ENCODE measurements around the gene PRDM9.

Gene PRDM9

GRCh38 chr5:23461576-23461975, 45.8 kb upstream of the PRDM9 start:
- Histone ChIP-seq H3K36me3 (ENCODE audit: control insufficient read depth, low read length) (no peaks in the 10 kb centered on the region), H3K9me3 (ENCODE audit: control insufficient read depth, insufficient read depth, low read length) (no peaks in the 10 kb centered on the region; the same call in 1 of the 2 replicates), H3K4me3 (ENCODE audit: low read length) (no peak overlapping the region), H3K79me2 (ENCODE audit: control insufficient read depth, low read length) (no peaks in the 10 kb centered on the region), H3K27ac (ENCODE audit: low read depth, low read length) (no peak overlapping the region), H3K9me2 (replicated peaks; ENCODE audit: control insufficient read depth, low read length) (no peaks in the 10 kb centered on the region), H3F3A (ENCODE audit: control insufficient read depth, insufficient read depth) (no peaks in the 10 kb centered on the region), H3K27me3 (ENCODE audit: control insufficient read depth, low read length) (no peaks in the 10 kb centered on the region), H4K20me1 (ENCODE audit: control insufficient read depth, insufficient read depth, low read depth, low read length) (no peaks in the 10 kb centered on the region), H3K4me2 (ENCODE audit: low read length) (no peak overlapping the region), H3K4me1 (ENCODE audit: control insufficient read depth, low read length) (no peaks in the 10 kb centered on the region)
- TF ChIP-seq EZH2phosphoT487 (IDR thresholded peaks at IDR 0.05; ENCODE audit: borderline replicate concordance, low read length), result no peak
- no peak for TF ChIP-seq CTCF (IDR thresholded peaks at IDR 0.05; ENCODE audit: low read depth, low read length, poor library complexity, severe bottlenecking)

- Histone ChIP-seq H3K9me2 (replicated peaks; ENCODE audit: control insufficient read depth, low read length) (no peaks in the 10 kb centered on the region), H3K36me3 (ENCODE audit: control insufficient read depth, low read length) (no peaks in the 10 kb centered on the region), H3K79me2 (ENCODE audit: control insufficient read depth, low read length) (no peaks in the 10 kb centered on the region)
These were observed 41.0 kb upstream of the PRDM9 start for GRCh38 chr5:23466401-23466912.

GRCh38 chr5:23468658-23469057, 38.8 kb upstream of the PRDM9 start:
- Histone ChIP-seq H3K9me2 (replicated peaks; ENCODE audit: control insufficient read depth, low read length) (no peaks in the 10 kb centered on the region), H4K20me1 (ENCODE audit: control insufficient read depth, insufficient read depth, low read depth, low read length) (no peaks in the 10 kb centered on the region), H3K4me1 (ENCODE audit: control insufficient read depth, low read length) (no peaks in the 10 kb centered on the region), H3K79me2 (ENCODE audit: control insufficient read depth, low read length) (no peaks in the 10 kb centered on the region), H3F3A (ENCODE audit: control insufficient read depth, insufficient read depth) (no peaks in the 10 kb centered on the region), H3K27ac (ENCODE audit: low read depth, low read length) (no peak overlapping the region), H3K9me3 (ENCODE audit: control insufficient read depth, insufficient read depth, low read length) (no peaks in the 10 kb centered on the region; the same call in 1 of the 2 replicates), H3K4me3 (ENCODE audit: low read length) (no peak overlapping the region), H3K4me2 (ENCODE audit: low read length) (no peak overlapping the region), H3K36me3 (ENCODE audit: control insufficient read depth, low read length) (no peaks in the 10 kb centered on the region), H3K27me3 (ENCODE audit: control insufficient read depth, low read length) (no peaks in the 10 kb centered on the region)
- TF ChIP-seq EZH2phosphoT487 (IDR thresholded peaks at IDR 0.05; ENCODE audit: borderline replicate concordance, low read length) (no peak), CTCF (IDR thresholded peaks at IDR 0.05; ENCODE audit: low read depth, low read length, poor library complexity, severe bottlenecking) (no peak)

More at GRCh38 chr5:23466401-23466912, 41.0 kb upstream of the PRDM9 start:
- Histone ChIP-seq H3K4me2 (ENCODE audit: low read length) (no peak overlapping the region), H3K4me1 (ENCODE audit: control insufficient read depth, low read length) (no peaks in the 10 kb centered on the region), H3K27ac (ENCODE audit: low read depth, low read length) (no peak overlapping the region), H3K27me3 (ENCODE audit: control insufficient read depth, low read length) (no peaks in the 10 kb centered on the region), H3F3A (ENCODE audit: control insufficient read depth, insufficient read depth) (no peaks in the 10 kb centered on the region), H3K9me3 (ENCODE audit: control insufficient read depth, insufficient read depth, low read length) (no peaks in the 10 kb centered on the region; the same call in 1 of the 2 replicates), H3K4me3 (ENCODE audit: low read length) (no peak overlapping the region), H4K20me1 (ENCODE audit: control insufficient read depth, insufficient read depth, low read depth, low read length) (no peaks in the 10 kb centered on the region)
- TF ChIP-seq EZH2phosphoT487 (IDR thresholded peaks at IDR 0.05; ENCODE audit: borderline replicate concordance, low read length), result no peak
- no peak for TF ChIP-seq CTCF (IDR thresholded peaks at IDR 0.05; ENCODE audit: low read depth, low read length, poor library complexity, severe bottlenecking)

All from DOHH2 (cell line).